HG03442 (cell line): ENCODE measurements around the gene BLNK.
"Not testable (repeated sequence)": the region's sequence is repeated elsewhere in the genome, so short reads cannot be mapped to it uniquely, and the experiment has no call there.

Experiments used
- ATAC-seq: cut with Tn5 transposase; IDR thresholded peaks from one replicate; pipeline ENCODE4 v1.9.1; 2021; ENCODE audit warnings: mild to moderate bottlenecking, moderate library complexity; ENCODE audit not compliant: unreplicated experiment

The BLNK gene

DNA sequence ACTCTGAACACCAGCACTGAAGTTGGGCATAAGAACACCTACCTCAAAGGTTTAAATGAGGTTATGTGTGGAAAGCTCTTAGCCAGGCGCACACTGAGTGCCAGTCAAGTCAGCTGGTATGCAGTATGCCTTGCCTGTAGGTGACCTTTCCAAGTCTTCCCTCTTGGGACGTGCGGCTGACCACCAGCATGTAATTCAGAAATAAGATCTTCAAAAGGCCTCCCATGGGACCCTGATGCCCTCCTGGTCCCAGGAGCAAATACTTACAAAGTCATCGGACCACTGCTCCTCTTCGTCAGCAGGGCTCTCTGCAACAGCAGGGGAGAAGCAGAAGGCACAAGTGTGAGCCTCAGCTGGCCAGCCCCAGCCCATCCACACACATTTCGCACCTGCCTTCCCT is 40.8 kb downstream of the BLNK start:
- no peak for ATAC-seq

DNA sequence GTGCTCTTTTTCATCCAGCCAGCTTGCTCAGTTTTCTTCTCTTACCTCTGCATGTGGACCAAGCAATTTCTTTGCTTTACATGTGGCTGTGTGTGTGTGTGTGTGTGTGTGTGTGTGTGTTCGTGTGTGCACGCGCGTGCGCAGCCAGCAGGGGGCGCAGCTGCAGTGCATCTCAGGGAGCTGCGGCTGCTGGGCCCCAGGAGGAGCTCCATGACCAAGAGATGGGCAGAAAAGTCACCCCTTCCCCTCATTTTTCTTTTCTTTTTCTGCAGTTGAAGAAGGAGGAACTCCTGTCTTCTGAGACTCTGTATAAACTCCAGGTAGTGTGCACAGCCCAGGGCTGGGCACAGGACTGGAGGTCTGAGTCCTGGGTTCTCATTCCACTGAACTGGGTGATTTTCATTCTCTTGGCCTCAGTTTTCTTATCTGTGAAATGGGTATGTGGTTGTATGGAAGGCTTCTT is 41.8 kb downstream of the BLNK start:
- ATAC-seq: no peak

DNA sequence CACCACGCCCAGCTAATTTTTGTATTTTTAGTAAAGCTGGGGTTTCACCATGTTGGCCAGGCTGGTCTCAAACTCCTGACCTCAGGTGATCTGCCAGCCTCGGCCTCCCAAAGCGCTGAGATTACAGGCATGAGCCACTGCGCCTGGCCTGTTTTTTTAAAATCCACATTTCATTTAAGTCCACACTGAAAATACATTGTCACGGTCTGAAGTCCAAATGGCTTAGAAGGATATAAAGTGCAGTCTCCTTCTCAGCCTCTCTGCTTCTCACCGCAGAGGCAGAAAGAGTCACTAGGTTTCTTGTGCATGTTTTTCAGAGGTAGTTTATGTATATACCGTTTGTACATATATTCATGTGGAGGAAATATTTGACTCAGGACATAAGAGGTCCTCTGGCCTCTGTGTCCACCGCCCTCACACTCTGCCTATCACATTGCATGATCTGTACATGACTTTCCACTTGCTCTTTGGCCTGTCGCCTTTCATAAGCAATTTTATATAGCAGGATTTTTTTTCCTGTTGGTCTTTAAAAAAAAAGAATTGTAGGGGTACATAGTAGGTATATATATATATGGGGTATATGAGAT is 42.9 kb downstream of the BLNK start:
- ATAC-seq: no peak

DNA sequence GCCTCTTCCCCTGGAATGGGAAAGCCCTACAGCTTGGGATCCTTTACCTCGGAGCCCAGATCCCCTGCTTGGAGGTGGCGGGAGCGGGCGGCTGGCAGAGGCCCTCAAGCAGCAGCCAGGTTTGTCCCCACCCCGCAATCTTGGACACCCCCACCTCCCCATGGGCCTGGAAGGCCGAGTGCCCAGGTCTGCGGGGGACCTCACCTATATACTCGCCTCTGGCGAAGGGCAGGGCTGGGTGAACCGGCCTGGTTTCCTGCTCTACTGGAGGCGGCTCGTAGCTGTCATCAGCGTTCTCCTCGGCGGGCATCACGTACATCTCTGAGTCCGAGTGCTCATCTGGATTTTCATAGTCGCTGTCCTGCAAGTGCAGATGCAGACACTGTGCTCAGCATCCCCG is 44.2 kb downstream of the BLNK start:
- ATAC-seq: no peak

DNA sequence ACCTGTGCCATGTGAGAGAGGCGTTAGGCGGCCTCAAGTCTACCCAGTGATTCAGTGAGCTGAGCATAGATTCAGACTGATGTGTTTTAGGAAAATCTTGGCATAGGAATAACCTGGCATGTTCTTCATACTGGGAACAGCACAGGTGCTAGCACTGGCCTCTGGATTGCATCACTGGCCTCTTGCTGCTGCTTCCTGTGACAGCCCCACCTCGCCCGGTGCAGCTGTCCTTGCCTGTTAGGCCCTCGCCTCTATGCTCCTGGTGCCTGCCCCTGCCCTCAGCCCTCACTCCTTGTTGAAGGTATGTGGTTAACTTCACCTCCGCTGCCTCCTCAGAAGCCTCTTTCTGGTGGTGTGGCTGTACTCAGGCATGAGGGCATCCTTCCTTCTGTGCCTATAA is 46.2 kb downstream of the BLNK start:
- ATAC-seq: no peak

DNA sequence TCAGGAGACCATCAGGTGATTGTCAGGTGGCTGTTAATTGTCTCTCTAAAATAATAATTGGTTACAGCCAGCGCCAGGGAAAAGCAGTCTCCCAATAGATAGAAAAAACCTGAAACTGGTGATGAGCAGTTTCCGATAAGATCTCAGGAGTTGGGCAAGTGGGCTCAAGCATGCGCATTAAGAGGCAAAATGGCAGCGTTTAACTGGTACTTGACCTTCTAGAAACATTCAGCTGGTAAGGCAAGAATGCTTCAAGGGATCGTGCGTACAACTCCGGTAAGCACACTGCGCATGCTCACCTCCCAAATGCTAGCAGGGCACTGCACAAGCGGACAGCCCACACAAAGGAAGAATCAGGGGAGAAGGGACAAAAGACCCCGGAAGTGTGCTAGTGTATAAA is 48.5 kb downstream of the BLNK start:
- ATAC-seq: no peak

DNA sequence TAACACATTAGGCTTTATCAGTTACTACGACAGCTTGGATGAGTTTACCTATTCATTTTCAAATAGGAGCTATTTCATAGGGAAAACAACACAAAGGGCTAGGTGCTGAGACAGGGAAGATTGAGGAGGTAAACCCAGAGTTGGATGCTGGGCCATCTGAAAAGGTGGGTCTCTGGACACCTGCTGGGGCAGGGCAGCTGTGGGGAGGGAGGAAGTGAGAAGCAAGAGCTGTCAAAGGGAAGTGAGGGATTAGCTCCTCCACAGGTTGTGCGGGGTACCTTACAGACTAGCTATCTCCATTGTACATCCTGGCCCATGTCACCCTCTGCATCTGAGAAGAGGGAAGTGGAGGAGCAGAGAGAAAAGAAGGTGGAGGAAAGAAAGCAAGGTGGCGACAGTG is 48.9 kb downstream of the BLNK start:
- no peak for ATAC-seq

DNA sequence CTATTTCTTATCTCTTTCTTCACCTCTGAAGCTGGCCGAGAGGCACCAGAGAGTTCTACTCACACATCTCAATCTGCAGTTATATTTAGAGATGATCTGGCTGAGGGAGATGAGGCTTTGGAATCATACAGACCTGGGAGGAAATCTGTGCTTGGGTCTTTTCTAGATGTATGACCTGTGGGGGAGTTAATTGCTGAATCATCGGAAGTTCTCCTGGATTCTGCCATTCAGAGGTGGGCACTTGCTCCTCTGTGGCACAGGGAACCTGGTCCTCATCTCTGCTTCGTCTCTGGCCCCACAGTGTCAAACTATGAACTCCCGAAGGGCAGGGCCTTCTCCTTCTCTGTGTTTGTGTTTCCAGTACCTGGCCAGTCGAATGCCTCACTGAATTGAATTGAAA is 52.5 kb downstream of the BLNK start:
- no peak for ATAC-seq

DNA sequence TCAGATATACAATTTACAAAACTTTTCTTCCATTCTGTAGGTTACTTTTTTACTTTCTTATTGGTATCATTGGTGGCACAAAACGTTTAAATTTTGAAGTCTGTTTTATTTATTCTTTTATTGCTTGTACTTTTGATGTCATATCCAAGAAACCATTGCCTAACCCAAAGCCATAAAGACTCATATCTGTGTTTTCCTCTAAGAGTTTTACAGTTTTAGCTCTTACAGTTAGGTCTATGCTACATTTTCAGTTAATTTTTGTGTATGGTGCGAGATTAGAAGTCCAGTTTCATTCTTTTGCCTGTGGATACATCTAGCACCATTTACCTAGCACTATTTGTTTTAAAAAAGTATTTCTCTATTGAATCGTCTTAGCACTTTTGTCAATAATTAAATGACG is 53.7 kb downstream of the BLNK start:
- ATAC-seq: no peak

DNA sequence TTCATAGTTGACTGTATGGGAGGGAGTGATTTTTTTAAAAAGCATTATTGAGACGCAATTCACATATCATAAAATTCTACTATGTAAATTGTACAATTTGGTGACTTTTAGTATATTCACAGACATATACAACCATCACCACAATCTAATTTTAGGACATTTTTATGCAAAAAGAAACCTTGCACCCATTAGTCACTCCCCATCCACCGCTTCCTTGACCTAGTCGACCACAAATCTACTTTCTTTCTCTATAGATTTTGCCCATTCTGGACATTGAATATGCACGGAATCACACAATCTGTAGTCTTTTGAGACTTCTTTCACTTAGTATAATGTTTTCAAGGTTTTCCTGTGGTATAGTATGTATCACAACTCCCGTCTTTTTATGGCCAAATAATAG is 54.6 kb downstream of the BLNK start:
- no peak for ATAC-seq

DNA sequence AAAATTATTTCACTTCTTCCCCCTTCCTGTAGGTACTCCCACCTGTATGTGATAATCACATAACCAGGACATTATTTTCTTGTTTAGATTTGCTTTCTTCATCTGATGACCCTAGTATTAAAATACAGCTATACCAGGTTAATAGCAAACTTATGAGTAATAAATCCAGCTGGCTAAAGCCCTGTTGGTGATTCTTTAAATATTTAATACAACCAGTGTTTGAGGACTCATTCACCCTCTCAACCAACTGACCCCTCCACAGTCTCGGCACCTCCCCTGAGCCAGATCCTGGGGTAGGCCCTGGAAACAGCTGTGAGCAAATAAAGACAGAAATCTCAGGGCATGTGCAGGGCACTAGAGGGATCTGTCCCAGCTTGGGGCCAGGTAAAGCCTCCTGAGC is 58.5 kb downstream of the BLNK start:
- no peak for ATAC-seq

DNA sequence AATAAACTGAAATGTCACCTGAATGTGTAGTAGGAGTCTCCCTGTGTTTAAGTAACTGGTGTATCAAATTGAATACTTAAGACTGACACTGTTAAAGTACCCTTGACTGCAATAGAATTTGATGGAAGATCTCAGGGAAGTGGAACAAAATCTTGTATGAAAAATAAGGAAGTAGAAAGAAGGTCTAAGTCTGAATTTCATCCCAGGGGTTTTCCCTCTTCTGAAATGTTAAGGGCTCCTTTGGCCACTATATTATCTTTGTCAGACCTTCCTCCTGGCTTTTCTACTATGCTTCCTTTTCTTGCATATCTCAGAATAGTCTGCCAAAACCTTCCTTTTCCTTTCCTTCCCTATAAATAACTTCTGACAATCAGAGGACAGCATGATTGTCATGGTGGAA is 59.6 kb downstream of the BLNK start:
- no peak for ATAC-seq

DNA sequence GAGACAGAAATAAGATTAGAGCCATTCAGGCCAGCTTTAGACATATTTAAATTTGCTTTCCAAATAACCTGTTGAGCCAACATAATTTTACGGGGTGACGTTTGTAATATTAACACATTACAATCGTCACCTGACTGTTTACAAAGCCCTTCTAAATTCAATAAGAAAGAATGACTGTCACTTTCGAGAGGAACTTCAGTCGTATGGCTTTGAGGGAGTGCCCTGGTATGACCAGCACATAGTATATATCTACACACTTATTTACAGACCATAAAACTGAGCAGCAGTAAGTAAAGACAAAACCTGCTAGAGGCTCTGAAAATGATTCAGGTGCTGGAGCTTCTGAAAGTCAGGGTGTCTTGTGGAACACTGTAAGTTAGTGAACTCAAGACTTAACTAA is 62.4 kb downstream of the BLNK start:
- ATAC-seq: no peak

DNA sequence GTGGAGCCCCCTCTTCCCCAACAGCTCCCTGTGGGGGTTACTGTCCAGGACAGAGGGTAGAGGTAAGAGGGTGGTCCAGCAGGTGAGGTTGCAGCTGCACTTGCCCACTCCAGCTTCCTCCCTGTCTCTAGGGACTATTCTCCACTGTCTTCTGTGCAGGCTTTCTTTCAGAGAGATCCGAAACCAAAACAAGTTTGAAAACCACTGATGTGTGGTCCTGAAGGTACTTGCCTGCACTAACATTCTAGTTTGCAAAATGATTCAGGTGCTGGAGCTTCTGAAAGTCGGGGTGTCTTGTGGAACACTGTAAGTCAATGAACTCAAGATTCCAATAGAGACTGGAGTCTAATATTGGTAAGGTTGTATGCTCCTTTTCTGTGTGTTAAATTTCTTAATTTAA is 63.1 kb downstream of the BLNK start:
- ATAC-seq: peak; percentile 82

DNA sequence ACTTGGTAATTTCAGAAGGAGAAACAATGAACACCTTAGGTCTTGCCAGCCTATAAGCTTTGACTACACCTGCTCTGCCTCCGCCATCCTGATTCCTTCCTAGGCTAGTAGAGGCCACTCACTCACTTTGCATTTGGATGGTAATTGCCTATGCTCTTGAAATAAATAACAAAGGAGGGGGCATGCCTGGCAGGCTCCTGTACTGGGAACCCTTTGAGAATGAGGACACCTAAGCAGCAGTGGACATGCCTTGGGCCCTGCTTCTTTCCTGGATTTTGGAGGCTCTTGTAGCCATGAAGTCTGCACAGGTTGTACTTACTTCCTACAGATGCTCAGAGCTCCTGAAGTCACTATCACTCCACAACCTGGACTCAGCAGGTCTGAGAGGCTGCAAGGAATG is 65.8 kb downstream of the BLNK start:
- ATAC-seq: no peak

DNA sequence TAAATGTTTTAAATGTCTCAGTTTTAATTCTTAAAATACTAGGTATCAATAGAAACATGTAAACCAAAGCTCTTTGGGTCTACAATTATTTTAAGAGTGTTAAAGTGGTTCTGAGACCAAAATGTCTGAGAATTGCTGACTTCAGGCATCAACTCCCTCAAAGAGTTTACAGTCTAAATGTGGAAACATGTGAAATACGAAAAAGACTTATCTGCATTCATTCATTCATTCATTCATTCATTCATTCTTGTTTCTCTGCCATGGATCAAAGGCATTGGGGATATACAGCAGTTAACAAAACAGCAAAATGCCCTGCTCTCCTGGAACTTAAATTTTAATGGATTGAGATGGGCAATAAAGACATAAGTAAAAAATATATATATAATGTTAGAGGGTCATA is 69.8 kb downstream of the BLNK start:
- no peak for ATAC-seq

DNA sequence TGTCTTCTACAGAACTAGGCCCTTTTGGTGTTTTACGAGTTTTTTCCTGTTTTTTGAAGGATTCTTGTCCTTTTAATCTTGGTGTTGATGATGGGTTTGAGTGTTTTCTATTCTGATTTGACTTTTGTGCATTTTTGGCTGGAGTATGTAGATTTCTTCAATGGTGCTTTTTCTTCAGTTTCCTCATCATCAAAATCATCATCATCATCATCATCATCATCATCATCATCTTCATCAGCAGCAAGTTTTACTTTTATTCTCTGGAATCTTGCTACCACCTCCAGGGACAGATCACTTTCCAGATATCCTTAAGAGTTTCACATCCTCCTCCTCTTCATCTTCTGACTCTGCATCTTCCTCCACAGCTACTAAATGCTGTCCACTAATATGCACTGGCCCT is 81.9 kb downstream of the BLNK start:
- ATAC-seq: not testable (repeated sequence)

DNA sequence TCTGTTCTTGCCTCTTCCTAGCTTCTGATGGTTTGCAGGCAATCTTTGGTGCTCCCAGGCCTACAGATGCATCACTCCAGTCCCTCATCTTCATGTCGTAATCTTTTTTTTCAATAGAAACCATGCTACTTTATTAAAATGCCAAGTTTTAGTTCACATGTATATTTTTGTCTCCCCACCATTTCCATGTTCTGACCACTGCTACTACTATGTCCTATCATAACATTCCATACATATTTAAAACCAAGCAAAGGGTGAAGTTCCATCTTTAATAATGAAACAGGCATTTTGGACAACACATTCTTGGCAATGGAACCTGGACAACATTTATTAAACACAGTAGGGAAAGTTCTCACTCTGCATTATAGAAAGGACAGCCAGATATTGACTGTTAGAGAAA is 82.5 kb downstream of the BLNK start:
- ATAC-seq: no peak

DNA sequence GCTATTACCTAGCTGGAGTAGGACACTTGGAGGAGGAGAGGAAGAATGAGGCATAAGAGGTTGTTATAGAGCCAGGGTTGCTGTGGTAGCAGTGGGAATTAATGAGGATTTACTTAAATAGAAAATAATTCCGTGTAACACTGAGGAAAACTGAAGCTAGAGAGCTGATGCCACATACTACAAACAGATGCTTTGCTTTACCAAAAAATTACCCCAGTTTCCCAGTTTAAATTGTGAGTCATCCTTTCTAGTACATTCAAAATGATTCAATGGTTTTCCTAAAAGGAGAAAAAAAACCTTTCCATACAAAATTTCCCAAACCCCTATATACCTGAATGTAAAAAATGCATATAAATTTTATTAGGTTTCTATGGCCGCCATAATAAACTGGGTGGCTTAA is 82.9 kb downstream of the BLNK start:
- ATAC-seq: no peak

DNA sequence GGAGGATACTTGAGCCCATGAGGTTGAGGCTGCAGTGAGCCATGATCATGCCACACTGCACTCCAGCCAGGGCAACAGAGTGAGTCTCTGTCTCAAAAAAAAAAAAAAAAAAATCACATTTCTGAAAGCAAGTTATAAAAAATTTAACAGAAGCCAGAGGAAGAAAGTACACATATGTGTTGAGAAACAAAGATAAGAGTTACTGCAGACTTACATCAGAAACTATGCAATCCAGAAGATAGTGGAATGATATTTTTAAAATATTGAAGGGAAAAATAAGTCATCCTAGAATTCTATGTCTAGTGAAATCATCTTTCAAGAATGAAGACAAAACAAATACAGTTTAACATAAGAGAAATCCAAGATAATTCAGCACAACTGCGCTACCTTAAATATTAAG is 94.4 kb downstream of the BLNK start:
- ATAC-seq: no peak

DNA sequence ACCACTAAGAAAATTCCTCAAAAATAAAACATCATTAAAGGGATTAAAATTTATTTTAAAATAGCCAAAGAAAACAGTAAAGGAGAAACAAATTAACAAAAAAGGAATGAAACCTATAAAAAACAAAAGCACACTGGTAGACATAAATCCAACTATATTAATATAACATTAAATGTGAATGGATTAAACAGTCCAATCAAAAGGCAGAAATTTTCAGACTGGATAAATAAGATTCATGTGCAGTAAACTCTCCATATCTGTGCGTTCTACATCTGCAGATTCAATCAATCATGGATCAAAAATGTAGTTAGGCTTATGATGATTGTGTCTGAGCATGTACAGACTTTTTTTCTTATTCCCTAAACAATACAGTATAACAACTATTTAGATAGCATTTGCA is 98.7 kb downstream of the BLNK start:
- no peak for ATAC-seq

DNA sequence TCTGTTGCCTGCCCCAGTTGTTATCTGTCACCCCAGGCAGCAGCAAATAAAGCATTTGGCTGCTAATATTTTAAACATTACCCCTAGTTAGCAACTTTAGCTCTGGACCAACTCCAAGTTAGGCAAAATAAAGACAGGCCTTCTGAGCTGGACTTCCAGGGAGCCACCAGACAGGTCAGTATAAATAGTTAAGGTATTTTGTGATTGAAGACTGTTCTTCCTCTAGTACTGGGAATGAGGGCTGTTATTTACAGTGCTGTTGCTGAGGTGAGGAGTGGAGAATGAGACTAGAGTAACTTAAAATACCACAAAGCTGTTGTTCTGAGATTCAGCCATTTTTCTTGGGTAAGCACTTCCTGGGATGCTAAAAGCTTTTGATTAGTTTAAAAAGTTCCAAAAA is 101.1 kb downstream of the BLNK start:
- no peak for ATAC-seq

DNA sequence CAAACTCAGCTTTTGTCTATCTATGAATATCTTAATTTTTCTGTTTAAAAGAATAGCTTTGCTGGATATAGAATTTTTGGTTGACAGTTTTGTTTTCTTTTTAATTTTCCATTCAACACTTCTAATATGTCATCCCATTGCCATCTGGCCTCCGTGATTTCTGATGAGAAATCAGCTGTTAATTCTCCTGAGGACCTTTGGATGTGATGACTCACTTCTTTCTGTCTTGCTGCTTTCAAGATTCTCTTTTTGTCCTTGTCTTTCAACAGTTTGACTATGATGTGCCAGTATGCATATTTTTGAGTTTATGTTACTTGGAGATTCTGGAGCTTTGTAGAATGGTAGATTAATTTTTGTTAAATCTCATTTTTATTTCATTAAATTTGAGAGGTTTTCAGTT is 102.8 kb downstream of the BLNK start:
- ATAC-seq: no peak

DNA sequence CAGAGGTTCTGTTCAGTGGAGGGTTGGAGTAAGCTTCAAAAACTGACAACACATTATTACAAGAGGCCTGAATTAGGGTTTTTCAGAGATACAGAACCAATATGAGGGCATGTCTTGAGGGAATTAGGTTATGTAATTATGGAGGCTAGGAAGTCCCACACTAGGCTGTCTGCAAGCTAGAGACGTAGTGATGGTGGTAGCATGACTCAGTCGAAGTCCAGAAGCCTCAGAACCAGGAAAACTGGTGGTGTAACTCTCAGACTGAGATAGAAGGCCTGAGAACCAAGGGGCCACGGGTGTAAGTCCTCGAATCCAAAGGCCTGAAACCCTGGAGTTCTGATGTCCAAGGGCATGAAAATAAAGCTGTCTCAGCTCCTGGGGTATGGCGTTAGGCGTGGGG is 105.6 kb downstream of the BLNK start:
- no peak for ATAC-seq
